ENCODE data around the gene CLTC. TPM values are rescaled to one million over a fixed set of nuclear protein-coding genes. Genes with fewer than 3 reads are reported as not detected.

Gene CLTC
- total and polyA plus RNA-seq, 2 of the 13 experiments (the other 11 are each of a cell fraction or from before 2014, with no cell fraction given), result 134 to 283 TPM

- TF ChIP-seq, protein P1, sequence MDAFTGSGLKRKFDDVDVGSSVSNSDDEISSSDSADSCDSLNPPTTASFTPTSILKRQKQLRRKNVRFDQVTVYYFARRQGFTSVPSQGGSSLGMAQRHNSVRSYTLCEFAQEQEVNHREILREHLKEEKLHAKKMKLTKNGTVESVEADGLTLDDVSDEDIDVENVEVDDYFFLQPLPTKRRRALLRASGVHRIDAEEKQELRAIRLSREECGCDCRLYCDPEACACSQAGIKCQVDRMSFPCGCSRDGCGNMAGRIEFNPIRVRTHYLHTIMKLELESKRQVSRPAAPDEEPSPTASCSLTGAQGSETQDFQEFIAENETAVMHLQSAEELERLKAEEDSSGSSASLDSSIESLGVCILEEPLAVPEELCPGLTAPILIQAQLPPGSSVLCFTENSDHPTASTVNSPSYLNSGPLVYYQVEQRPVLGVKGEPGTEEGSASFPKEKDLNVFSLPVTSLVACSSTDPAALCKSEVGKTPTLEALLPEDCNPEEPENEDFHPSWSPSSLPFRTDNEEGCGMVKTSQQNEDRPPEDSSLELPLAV (CRISPR knock-in tag; conservative IDR thresholded peaks at IDR 0.05; ENCODE audit: low read depth), result no peak
- TF ChIP-seq, protein P2, sequence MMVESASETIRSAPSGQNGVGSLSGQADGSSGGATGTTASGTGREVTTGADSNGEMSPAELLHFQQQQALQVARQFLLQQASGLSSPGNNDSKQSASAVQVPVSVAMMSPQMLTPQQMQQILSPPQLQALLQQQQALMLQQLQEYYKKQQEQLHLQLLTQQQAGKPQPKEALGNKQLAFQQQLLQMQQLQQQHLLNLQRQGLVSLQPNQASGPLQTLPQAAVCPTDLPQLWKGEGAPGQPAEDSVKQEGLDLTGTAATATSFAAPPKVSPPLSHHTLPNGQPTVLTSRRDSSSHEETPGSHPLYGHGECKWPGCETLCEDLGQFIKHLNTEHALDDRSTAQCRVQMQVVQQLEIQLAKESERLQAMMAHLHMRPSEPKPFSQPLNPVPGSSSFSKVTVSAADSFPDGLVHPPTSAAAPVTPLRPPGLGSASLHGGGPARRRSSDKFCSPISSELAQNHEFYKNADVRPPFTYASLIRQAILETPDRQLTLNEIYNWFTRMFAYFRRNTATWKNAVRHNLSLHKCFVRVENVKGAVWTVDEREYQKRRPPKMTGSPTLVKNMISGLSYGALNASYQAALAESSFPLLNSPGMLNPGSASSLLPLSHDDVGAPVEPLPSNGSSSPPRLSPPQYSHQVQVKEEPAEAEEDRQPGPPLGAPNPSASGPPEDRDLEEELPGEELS (CRISPR knock-in tag; IDR thresholded peaks at IDR 0.05), result no peak
- TF ChIP-seq, protein P3, sequence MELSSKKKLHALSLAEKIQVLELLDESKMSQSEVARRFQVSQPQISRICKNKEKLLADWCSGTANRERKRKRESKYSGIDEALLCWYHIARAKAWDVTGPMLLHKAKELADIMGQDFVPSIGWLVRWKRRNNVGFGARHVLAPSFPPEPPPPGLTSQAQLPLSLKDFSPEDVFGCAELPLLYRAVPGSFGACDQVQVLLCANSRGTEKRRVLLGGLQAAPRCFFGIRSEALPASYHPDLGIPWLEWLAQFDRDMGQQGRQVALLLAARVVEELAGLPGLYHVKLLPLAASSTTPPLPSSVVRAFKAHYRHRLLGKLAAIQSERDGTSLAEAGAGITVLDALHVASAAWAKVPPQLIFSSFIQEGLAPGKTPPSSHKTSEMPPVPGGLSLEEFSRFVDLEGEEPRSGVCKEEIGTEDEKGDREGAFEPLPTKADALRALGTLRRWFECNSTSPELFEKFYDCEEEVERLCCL (CRISPR knock-in tag; IDR thresholded peaks at IDR 0.05; ENCODE audit: borderline replicate concordance), result no peak
- TF ChIP-seq ZNF335 (CRISPR knock-in tag; IDR thresholded peaks at IDR 0.05), result no peak
- no peak for TF ChIP-seq ZNF569 (CRISPR knock-in tag; IDR thresholded peaks at IDR 0.05; ENCODE audit: borderline replicate concordance)
- TF ChIP-seq SMARCC2 (IDR thresholded peaks at IDR 0.05), result no peak
Measured at GRCh38 chr17:59601130-59601529, 18.6 kb upstream of the CLTC start (continued).

DNA sequence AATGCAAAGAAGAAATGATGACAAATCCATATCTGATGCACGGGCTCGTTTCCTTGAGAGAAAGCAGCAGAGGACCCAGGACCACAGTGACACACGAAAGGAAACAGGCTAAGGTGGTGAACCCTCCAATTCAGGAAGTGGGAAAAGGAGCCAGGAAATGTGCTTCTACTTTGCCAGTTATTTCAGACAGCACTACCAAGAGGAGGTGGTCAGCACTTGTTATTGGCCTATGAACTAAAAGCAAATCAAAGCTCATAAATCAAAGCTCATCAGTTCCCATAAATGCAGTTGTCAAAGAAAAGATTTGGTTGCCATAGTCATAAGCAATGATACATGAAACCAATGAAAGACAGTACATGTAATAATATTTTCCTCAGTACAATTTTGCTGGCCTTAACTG lies 12.6 kb upstream of the CLTC start:
- DNase-seq (ENCODE audit: low spot score), result no peak
- H3K9ac ChIP-seq (ENCODE audit: insufficient read depth, low read depth, low read length), result no peak overlapping the region
- no TSS peak for BruUV-seq (replicated peaks)
- no peaks in the 10 kb centered on the region for H3K27me3 ChIP-seq (ENCODE audit: control insufficient read depth in 1 of 2, insufficient read depth in 2 of 2, low read length in 2 of 2)
- H4K20me1 ChIP-seq (ENCODE audit: insufficient read depth, low read length), result no peaks in the 10 kb centered on the region
- no peak overlapping the region for H2AFZ ChIP-seq (ENCODE audit: low read length)
- TF ChIP-seq HES4 (CRISPR knock-in tag; IDR thresholded peaks at IDR 0.05; ENCODE audit: borderline replicate concordance) (no peak), POLR2A (IDR thresholded peaks at IDR 0.05; ENCODE audit: insufficient read depth in 1 of 2, low read depth in 2 of 2, low read length in 2 of 2) (no peak), ZNF281 (CRISPR knock-in tag; IDR thresholded peaks at IDR 0.05; ENCODE audit: borderline replicate concordance) (no peak), MATR3 (CRISPR knock-in tag; IDR thresholded peaks at IDR 0.05) (no peak), IRX3 (CRISPR knock-in tag; IDR thresholded peaks at IDR 0.05; ENCODE audit: borderline replicate concordance, low read depth) (no peak)
- TF ChIP-seq, protein P4, sequence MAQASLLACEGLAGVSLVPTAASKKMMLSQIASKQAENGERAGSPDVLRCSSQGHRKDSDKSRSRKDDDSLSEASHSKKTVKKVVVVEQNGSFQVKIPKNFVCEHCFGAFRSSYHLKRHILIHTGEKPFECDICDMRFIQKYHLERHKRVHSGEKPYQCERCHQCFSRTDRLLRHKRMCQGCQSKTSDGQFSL (CRISPR knock-in tag; IDR thresholded peaks at IDR 0.05), result no peak
- no peaks in the 10 kb centered on the region for H3K9me3 ChIP-seq (ENCODE audit: low read length)
- H3K4me3 ChIP-seq (replicated peaks in 1 of 3; ENCODE audit: insufficient read depth in 1 of 3, low read depth in 2 of 3, low read length in 3 of 3), result no peak overlapping the region
- no peak for FAIRE-seq
- intact Hi-C loops (cut with micrococcal nuclease; ENCODE audit: unreplicated experiment), result no loop called here
- H3K79me2 ChIP-seq (ENCODE audit: insufficient read depth, low read length), result no peaks in the 10 kb centered on the region
- peaks cover 13 to 21% of the 10 kb centered on the region in 2 experiments for H3K36me3 ChIP-seq (replicated peaks in 1 of 2; ENCODE audit: control insufficient read depth in 1 of 2, insufficient read depth in 2 of 2, low read length in 2 of 2)
- no peak overlapping the region for H3K4me2 ChIP-seq (ENCODE audit: low read depth, low read length)
- CTCF ChIA-PET (ENCODE audit: low intra/inter-chr PET ratio, low total read pairs), result no interaction called here
- WGBS (ENCODE audit: low lambda C conversion rate), result 96% methylated on average over 3 of the region's 3 CpGs
- ATAC-seq, result no peak
- no peaks in the 10 kb centered on the region for H3K4me1 ChIP-seq (ENCODE audit: insufficient read depth, low read length)
- POLR2A ChIA-PET, result interaction anchor here (3.7 kb wide), 1 partner anchor 12 kb away, joined by 15 read pairs; the partner anchor contains the start of gene CLTC
- no peak overlapping the region for H3K27ac ChIP-seq (ENCODE audit: extremely low read length, insufficient read depth, low read length)
- in situ Hi-C loops (cut with HindIII; ENCODE audit: extremely low pct_ligation_motif_present, low pct_unique_long_range_greater_than_20kb), result no loop called here
